NCI-H510A (cell line): ENCODE measurements around the gene FANCM.
"Not testable (repeated sequence)": the region's sequence is repeated elsewhere in the genome, so short reads cannot be mapped to it uniquely, and the experiment has no call there.

Experiments
- DNase-seq: peaks from one replicate; lab custom pipeline; 2025; lab: John Stamatoyannopoulos, UW

FANCM gene

DNA sequence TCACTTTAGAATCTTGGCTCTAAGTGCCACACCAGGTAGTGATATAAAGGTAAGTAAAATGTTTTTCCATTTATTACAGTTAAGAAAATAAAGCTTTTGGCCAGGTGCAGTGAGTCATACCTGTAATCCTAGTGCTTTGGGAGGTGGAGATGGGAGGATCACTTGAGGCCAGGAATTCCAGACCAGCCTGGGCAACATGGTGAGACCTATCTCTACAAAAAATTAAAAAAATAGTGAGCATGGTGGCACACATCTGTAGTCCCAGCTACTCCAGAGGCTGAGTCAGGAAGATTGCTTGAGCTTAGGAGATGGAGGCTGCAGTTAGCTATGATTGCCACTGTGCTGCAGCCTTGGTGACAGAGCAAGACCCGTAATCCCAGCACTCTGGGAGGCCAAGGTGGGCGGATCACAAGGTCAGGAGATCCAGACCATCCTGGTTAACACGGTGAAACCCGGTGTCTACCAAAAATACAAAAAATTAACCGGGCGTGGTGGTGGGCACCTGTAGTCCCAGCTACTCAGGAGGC is 5.0 kb downstream of the FANCM start:
- no peak for DNase-seq

- DNase-seq, result not testable (repeated sequence)
Measured at GRCh38 chr14:45142083-45142482, 6.4 kb downstream of the FANCM start.

DNA sequence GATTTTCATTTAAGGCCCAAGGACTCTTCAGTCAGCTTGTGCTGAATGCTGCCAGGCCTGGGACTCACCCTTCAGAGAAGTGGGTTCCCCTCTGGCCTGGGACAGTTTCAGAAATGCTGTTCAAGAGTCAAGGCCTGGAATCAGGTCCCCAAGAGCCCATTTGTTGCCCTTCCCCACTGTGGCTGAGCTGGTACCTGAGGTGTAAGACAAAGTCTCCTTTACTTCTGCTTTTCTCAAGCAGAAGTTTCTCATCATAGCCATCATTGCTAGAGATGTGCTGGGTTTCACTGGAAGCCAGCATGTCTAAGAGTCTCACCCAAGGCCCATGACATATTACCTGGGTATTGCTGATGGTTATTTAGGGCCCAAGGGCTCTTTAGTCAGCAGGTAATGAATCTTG is 8.9 kb downstream of the FANCM start:
- DNase-seq, result no peak

DNA sequence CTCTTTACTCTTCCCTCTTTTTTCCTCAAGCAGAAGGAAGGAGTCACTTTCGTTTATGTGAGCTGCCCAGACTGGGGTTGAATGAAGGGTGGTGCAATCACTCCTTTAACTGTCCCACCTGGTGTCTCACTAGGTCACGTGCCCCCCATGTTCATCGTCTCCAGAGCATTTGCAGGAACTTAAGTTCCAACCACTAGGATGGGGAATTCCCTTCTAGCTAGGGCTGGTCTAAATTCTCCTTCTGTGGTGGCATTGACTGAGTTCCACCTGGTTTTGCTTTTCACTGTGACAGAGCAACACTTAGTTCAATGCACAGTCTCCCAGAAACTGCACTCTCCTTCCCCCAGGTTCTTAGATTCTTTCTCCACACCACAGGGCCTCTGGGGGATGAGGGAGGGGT is 9.5 kb downstream of the FANCM start:
- DNase-seq, result no peak

DNA sequence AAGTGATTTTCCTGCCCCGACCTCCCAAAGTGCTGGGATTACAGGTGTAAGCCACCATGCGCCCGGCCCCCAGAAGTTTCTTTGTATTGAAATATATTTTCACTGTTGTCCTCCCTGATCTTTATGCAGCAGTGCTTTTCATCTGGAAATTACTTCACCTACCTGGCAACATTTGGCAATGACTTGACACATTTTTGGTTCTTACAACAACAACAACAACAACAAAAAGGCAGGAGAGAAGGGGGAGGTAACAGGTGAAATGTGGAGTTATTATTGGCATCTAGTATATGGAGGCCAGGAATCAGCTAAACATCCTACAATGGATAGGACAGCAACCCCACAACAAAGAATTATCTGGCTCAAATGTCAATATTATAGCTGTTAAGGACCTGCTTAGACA is 13.9 kb downstream of the FANCM start:
- DNase-seq, result no peak

DNA sequence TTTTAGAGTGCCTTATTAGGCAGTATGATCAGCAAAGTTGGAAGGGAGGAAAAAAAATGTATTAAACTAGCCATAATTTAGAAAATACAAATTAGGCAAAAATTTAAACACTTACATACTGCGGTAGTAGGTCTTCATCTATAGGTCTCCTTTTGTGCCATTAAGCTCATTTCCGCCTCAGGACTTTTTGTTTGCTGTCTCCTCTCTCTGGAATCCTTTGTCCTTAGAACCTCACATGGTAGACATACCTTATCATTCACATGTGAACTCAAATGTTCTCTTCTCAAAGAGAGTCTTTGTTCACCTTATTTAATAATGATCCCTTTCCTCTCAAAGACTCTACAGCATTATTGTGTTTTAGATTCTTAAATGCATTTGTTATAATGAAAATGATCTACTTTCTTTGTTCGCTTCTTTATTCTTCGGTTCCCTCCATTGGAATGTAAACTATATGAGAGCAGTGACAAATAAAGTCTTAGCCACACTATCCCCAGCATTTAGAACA is 14.7 kb downstream of the FANCM start:
- no peak for DNase-seq

DNA sequence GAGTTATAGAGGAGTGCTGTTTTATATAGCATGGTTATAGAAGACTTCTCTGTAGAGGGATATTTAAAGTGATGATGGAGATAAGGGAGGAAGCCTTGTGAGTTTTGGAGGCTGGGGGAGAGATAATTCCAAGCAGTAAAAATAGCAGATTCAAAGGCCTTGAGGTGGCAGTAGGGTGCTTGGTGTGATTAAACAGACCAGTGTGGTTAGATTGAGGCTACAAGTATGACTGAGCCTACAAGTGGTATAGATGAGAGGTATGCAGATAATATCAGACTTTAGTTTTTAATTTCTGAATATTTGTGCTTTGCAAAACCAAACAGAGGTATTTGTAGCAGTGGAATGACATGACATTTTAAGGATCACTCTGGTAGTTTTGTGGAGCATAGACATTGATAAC is 20.3 kb downstream of the FANCM start:
- no peak for DNase-seq

DNA sequence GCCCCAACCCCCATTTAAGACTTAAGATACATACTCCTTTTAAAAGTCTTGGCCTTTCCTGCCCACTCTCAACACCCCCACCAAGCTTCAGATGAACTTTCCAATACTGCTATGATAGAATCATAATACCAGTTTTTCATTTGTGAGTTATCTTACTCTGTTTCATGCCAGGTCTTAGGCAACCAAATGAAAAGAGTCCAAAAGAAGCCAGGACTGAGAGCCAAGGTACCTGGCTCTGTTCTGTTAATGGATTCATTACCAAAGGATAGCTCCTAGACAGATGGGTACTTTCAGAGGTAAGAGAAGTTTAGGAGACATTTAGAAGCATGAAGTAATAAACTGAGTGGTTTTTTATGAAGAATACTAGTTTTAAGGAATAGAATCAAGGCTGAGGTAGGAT is 34.2 kb downstream of the FANCM start:
- no peak for DNase-seq

DNA sequence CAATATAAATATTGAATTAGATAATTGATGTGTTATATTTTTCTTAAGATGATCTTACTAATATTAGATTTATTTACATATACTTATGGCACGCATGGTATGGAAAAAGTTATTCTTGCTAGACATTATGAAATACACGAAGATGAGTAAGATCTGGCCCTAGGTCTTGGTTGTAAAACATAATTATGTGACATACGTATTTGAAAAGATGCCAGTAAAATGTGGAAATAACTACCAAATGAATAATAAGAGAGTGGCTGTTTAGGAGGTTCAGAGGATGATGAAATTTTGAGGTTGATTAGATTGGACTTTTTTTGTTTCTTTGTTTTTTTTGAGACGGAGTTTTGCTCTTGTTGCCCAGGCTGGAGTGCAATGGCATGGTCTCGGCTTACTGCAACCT is 41.3 kb downstream of the FANCM start:
- no peak for DNase-seq

GRCh38 chr14:45181329-45181728 is 45.6 kb downstream of the FANCM start:
- DNase-seq, result no peak

DNA sequence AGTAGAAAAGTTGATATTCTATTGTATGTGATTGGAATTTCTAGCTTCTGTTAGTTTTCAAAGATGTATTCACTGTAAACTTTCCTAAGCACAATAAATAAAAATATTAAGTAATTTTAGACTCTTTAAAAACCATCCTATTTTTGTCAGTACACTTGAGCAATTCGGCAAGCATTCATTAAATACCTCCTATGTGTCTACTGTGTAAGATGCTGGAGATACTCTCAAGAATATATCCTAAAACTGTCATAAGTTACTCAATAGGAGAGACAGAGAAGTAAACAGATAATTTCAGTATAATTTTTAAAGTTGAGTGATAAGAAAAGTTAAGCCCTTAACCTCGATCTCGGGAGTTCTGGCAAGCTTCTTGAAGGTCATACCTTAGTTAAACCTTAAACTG is 46.1 kb downstream of the FANCM start:
- no peak for DNase-seq

DNA sequence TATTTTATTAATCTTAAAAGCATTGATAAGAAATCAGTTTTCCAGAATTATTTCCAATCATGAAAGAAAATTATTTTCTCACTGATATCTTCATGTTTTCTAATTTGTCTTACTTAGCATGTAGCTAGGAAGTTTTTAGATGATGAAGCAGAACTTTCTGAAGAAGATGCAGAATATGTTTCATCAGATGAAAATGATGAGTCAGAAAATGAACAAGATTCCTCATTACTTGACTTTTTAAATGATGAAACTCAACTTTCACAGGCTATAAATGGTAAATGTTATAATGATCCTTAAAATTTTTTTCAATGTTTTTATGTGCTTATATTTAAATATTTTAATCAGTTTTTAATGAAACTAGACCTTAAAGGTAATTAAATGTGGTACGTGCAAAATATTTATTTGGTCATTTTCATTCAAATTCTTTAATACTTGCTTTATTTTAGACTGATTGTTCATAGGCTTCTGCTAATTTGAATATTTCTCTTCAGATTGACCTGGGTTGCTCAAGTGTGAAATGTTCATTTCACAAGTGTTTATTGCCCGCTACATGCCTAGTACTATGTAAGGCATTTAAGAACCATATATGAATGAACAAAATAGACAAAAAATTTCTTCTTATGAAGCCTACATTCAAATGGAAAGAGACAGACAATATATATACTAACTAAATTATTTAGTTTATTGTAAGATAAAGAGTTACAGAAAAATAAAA is 49.5 kb downstream of the FANCM start:
- DNase-seq, result no peak

GRCh38 chr14:45194964-45195363 is 59.2 kb downstream of the FANCM start:
- DNase-seq, result no peak

DNA sequence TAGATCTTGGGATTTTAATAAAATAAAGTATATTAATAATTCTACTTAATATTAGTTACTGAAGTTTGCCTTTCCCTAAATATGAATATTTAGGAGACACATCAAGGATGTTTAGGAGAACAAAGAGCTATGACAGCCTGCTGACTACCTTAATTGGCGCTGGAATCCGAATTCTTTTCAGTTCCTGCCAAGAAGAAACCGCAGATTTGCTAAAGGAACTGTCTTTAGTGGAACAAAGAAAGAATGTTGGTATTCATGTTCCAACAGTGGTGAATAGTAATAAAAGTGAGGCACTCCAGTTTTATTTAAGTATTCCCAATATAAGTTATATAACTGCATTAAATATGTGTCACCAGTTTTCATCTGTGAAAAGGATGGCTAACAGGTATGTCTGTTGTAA is 62.8 kb downstream of the FANCM start:
- no peak for DNase-seq

GRCh38 chr14:45199230-45199629 is 63.5 kb downstream of the FANCM start:
- no peak for DNase-seq

GRCh38 chr14:45201905-45202304 is 66.2 kb downstream of the FANCM start:
- no peak for DNase-seq

DNA sequence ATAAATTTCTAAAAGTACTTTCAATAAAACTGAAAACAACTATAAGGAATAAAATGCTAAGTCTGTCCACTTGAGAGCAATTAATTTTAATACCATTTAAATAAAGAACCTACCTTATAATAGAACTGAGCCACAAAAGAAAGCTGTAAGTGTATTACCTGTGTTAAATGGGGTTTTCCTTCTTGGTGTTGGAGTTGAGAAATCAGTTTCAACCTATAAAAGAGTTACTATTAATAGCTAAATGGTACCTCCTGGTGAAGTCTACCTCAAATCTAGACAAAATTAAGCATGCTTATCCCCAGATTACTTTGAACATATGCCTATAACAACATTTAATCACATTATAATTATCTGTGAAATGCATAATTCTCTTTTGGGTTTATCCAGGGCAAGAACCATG is 68.5 kb downstream of the FANCM start:
- DNase-seq, result no peak

- DNase-seq, result no peak
Measured at GRCh38 chr14:45210159-45210558, 74.4 kb downstream of the FANCM start.

DNA sequence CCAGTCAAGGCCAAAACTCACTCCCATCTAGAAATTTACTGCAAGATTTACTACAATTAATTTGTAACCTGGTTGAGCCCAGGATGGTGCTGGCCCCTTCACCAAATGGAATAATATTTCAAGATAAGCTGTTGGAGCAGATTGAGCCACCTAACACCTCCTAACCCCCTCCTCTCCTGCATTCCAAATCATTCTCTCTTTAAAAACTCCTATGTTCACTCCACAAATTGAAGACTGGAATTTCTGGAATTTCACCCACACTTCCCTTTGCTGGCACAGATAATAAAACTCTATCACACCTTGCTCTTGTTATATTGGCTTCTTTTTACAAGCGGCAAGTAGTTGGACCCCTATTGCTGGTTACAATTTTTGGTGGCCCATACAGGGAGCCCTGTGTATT is 75.6 kb downstream of the FANCM start:
- no peak for DNase-seq

- DNase-seq, result no peak
Measured at GRCh38 chr14:45212231-45212630, 76.5 kb downstream of the FANCM start.

GRCh38 chr14:45213716-45214115 is 78.0 kb downstream of the FANCM start:
- not testable (repeated sequence) for DNase-seq

DNA sequence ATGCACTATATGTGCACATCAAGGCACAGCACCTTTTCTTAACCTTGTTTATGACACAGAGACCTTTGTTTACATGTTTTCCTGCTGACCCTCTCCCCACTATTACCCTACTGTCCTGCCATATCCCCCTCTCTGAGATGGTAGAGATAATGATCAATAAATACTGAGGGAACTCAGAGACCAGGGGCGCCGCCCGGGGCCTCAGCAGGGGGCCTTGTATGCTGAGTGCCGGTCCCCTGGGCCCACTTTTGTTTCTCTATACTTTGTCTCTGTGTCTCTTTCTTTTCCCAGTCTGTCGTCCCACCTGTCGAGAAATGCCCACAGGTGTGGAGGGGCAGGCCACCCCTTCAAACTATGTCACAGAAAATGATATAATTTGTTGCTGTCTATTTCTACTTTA is 78.6 kb downstream of the FANCM start:
- DNase-seq, result not testable (repeated sequence)

DNA sequence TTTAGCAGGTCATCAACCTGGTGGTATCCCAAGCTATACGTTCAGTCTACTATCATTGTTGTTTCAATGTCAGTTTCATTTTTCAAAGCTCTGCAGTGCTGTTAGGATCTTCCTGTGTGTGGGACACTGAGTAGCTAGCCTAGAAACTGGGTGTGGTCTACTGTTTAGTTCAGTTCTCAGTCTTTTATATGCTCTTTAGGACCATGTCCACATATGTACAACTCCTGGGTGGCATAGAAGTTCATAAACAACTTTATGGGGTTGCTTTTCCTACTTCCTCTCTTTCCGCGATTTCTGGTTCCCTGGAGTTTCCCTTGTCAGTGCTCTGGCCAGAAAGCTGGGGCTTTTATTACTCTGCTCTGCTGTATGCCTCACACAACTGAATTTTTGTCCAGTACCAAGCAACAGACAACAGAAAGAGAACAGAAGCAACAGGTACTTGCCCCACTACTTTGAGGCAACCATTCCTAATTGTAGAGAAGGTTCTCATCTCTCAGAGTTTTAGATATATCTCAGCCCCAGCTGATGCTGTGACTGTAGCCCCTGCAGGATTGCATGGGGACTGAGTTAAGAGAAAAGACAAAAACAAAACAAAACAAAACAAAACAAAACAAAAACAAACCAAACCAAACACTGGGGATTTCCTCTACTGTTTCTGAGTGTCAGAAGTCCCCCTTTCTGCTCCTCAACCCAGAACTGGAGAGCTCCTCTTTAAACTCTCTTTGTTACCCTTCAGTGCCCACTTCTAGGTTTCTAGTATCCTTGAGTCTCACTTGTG is 86.9 kb downstream of the FANCM start:
- no peak for DNase-seq
